Heart left ventricle (tissue), 16 donors: ENCODE measurements around the gene SOX8. TPM values are rescaled to one million over a fixed set of nuclear protein-coding genes. Genes with fewer than 3 reads are reported as not detected.

ENCODE experiments used
- ATAC-seq, 4 donors: fragments of 200-7000 bp; cut with Tn5 transposase; one replicate each; pipeline ENCODE4 v1.9.1; 2020 to 2022; ENCODE audit warnings: moderate library complexity in 4 of 4, mild to moderate bottlenecking in 3 of 4, moderate number of reproducible peaks in 1 of 4
- DNase-seq, 5 donors: peaks; one replicate each; pipeline ENCODE4 v3.0.0-alpha.2; 2020
- H3K27ac ChIP-seq, 12 donors: fragments of 200-600 bp; sonication (generic) in 4 of 12; one replicate each; pipeline versions ENCODE4 v1.5.0 to v1.8.0; 2016 to 2022; ENCODE audit warnings: mild to moderate bottlenecking in 2 of 12
- H3K27me3 ChIP-seq, 9 donors: fragments of 200-600 bp; sonication (generic) in 2 of 9; one replicate each; pipeline versions ENCODE4 v1.5.1 to v1.8.0; 2016 to 2022; ENCODE audit warnings: mild to moderate bottlenecking in 3 of 9
- H3K36me3 ChIP-seq, 9 donors: fragments of 200-600 bp; sonication (generic) in 2 of 9; one replicate each; pipeline versions ENCODE4 v1.5.0 to v1.8.0; 2018 to 2022; ENCODE audit warnings: mild to moderate bottlenecking in 2 of 9
- H3K4me1 ChIP-seq, 12 donors: fragments of 200-600 bp; sonication (generic) in 4 of 12; one replicate each; pipeline versions ENCODE4 v1.5.0 to v1.8.0; 2016 to 2022; ENCODE audit warnings: mild to moderate bottlenecking in 3 of 12
- H3K4me3 ChIP-seq, 12 donors: fragments of 200-600 bp; sonication (generic) in 4 of 12; one replicate each; pipeline versions ENCODE4 v1.5.0 to v1.8.0; 2017 to 2022; ENCODE audit warnings: mild to moderate bottlenecking in 9 of 12, moderate library complexity in 4 of 12
- H3K9me3 ChIP-seq, 12 donors: fragments of 200-600 bp; sonication (generic) in 4 of 12; one replicate each; pipeline versions ENCODE4 v1.5.0 to v1.8.0; 2016 to 2022; ENCODE audit warnings: mild to moderate bottlenecking in 1 of 12
- POLR2A ChIP-seq, 2 donors: fragments of 450-650 bp; IDR thresholded peaks; one replicate each; pipeline ENCODE4 v1.6.1; 2017; ENCODE audit warnings: antibody characterized with exemption in 2 of 2, mild to moderate bottlenecking in 2 of 2, moderate library complexity in 2 of 2
- WGBS, 4 donors: extraction: QIAGEN DNeasy Blood & Tissue Kit in 2 of 4; methylation state at CpG; one replicate each; pipeline versions ENCODE4 v1.1.5 to v1.1.7; 2013 to 2018; 5-methylcytosine and 5-hydroxymethylcytosine counted together
- intact Hi-C, 10 donors: fragments of 100-400 bp; cut with DNase I; formaldehyde crosslinking; loops; one replicate each; pipeline versions ENCODE4 v1.11.1 to v1.14.2; 2022
- polyA plus RNA-seq, 2 donors: library from polyadenylated mRNA; stranded (reverse); fragments of 200-250 nt; gene quantifications; one replicate each; pipeline ENCODE4 v1.2.3, GENCODE V29; 2013
- total RNA-seq, 9 donors: library from RNA; depleted of rRNA in 2 of 9; stranded (reverse); fragments of >200 nt in 2 of 9; fragmentation: NEBNext Ultra II Directional in 3 of 9; extraction: Animal tissue kit (Norgen Biotek cat#: 25700) in 3 of 9; gene quantifications; one replicate each; pipeline versions ENCODE4 v1.1.0 to v1.2.4, GENCODE V29; 2016 to 2023
- TF ChIP-seq, protein P1 (sequence below), 12 donors: fragments of 200-600 bp; sonication (generic) in 4 of 12; IDR thresholded peaks; one replicate each; pipeline versions ENCODE4 v1.5.0 to v1.8.0; 2018 to 2022; ENCODE audit warnings: antibody characterized with exemption in 12 of 12, mild to moderate bottlenecking in 5 of 12
- donor health status: ischemic (EF 13 %, LVEDD 7.1; RV severe dilation, severe dysfunction).
- donor health status: healthy with polysubstance abuse.
- donor health status: DM: no; HTN: yes; CAD: no.
- donor health status: DM: no; HTN: no; CAD: no.
- donor health status: ischemic (EF 25% LVEDD 6.9; RV normal size, moderate dysfunction).
- donor health status: ischemic (EF 25% LVEDD 5.7; RV mildly dilated, moderate dysfunction).
- donor health status: healthy.
- donor health status: DM: yes; HTN: yes; CAD: no.
- donor health status: ischemic (EF 35%, LVEDD 5.7; RV mildly dilated, moderate dysfunction).
- donor health status: nonischemic (EF 11% LVEDD 7.7; RV severe dilation, severe dysfunction).
- donor health status: DM: yes; HTN: yes; CAD: no.
- donor health status: PGD.
- donor health status: ischemic (EF 29% LVEDD 5.4; RV normal size, mild dysfunction).
- donor health status: nonischemic (EF 23%, LVEDD 6.1; RV moderate dilation, normal function).

Gene SOX8
- total and polyA plus RNA-seq, 11 donors: 0.44 to 1.3 (median 0.77) TPM

DNA sequence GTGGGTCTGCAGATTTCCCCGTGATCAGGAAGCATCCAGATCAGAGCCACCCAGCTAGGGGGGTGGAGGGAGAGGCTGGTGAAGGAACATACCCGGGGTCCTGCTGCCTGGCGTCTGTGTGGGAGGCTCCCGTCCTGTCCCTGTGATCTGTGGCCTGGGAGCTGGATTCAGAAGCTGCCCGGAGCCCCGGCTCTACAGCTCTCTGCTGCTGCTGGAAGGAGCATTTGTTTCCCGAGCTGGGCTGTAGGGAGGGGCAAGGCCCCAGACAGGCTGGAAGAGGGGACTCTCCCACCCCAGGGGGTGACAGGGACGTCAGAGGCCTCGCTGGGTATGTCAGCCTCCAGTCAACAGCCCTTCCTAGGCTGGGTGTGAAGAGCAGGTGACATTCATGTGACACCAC, 10.2 kb downstream of the SOX8 start:
- 42 to 62% (median 47%) methylated on average over 3 to 9 of the region's 9 CpGs for WGBS, 4 donors
- Histone ChIP-seq H3K4me1 (peaks cover 0 to 4% (median 0%) of the 10 kb centered on the region in 12 donors), H3K27me3 (peaks cover 0 to 28% (median 4%) of the 10 kb centered on the region in 9 donors), H3K27ac (no peak overlapping the region), H3K36me3 (no peaks in the 10 kb centered on the region), H3K4me3 (no peak overlapping the region), H3K9me3 (peaks cover 0 to 23% (median 17%) of the 10 kb centered on the region in 12 donors)
- TF ChIP-seq, protein P1, sequence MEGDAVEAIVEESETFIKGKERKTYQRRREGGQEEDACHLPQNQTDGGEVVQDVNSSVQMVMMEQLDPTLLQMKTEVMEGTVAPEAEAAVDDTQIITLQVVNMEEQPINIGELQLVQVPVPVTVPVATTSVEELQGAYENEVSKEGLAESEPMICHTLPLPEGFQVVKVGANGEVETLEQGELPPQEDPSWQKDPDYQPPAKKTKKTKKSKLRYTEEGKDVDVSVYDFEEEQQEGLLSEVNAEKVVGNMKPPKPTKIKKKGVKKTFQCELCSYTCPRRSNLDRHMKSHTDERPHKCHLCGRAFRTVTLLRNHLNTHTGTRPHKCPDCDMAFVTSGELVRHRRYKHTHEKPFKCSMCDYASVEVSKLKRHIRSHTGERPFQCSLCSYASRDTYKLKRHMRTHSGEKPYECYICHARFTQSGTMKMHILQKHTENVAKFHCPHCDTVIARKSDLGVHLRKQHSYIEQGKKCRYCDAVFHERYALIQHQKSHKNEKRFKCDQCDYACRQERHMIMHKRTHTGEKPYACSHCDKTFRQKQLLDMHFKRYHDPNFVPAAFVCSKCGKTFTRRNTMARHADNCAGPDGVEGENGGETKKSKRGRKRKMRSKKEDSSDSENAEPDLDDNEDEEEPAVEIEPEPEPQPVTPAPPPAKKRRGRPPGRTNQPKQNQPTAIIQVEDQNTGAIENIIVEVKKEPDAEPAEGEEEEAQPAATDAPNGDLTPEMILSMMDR (IDR thresholded peaks at IDR 0.05): no peak
- TF ChIP-seq POLR2A (IDR thresholded peaks at IDR 0.05): no peak
- DNase-seq (no peak), ATAC-seq (no peak)
- intact Hi-C loops: no loop called here

DNA sequence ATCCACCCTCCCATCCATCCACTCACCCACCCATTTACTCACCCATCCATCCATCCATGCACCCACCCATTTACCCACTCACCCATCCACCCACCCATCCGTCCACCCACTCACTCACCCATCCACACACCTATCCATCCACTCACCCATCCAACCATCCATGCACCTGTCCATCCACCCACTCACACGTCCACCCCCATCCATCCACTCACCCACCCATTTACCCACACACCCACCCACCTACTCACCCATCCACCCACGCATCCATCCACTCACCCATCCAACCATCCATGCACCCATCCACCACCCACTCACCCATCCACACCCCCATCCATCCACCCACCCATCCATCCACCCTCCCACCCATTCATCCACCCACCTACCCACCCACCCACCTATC, 12.2 kb downstream of the SOX8 start:
- intact Hi-C loops: no loop called here
- WGBS, 4 donors: 82 to 88% (median 85%) methylated on average over 3 of the region's 3 CpGs

DNA sequence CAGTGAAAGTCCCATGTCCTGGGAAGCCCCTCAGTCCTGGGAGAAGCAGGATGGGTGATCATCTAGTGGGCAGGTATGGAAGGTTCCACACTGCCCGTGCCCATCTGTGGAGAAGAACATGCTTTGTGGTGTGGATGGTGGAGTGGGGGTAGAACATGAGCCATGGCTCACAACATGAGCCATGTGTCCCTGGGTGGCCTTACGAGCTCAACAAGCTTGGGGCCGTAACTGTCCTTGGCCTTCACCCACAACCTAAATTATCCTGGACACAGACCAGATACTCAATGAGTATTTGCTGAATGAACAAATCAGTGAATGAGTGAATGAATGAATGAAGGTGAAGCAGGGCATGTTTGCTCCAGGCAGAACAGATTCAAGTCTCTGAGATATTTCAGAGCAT, 13.5 kb downstream of the SOX8 start:
- no peaks in the 10 kb centered on the region for H3K36me3 ChIP-seq
- ATAC-seq: no peak
- H3K9me3 ChIP-seq: peaks cover 0 to 23% (median 17%) of the 10 kb centered on the region in 12 donors
- H3K4me1 ChIP-seq: peaks cover 0 to 8% (median 0%) of the 10 kb centered on the region in 12 donors
- intact Hi-C loops: no loop called here
- no peak overlapping the region for H3K4me3 ChIP-seq
- TF ChIP-seq POLR2A (IDR thresholded peaks at IDR 0.05): no peak
- TF ChIP-seq, protein P1 (IDR thresholded peaks at IDR 0.05): no peak
- no peak for DNase-seq
- no peak overlapping the region for H3K27ac ChIP-seq
- peaks cover 0 to 24% (median 6%) of the 10 kb centered on the region in 9 donors for H3K27me3 ChIP-seq
- 82 to 90% (median 87%) methylated on average over 2 to 3 of the region's 3 CpGs for WGBS, 4 donors

More for the DNA sequence above, 12.2 kb downstream of the SOX8 start:
- Histone ChIP-seq H3K27me3 (peaks cover 0 to 28% (median 6%) of the 10 kb centered on the region in 9 donors), H3K36me3 (no peaks in the 10 kb centered on the region), H3K27ac (no peak overlapping the region), H3K4me1 (peaks cover 0 to 8% (median 1%) of the 10 kb centered on the region in 12 donors), H3K9me3 (peaks cover 0 to 23% (median 17%) of the 10 kb centered on the region in 12 donors), H3K4me3 (no peak overlapping the region)
- DNase-seq: no peak
- no peak for ATAC-seq
- no peak for TF ChIP-seq POLR2A (IDR thresholded peaks at IDR 0.05)
- TF ChIP-seq, protein P1 (IDR thresholded peaks at IDR 0.05): no peak

DNA sequence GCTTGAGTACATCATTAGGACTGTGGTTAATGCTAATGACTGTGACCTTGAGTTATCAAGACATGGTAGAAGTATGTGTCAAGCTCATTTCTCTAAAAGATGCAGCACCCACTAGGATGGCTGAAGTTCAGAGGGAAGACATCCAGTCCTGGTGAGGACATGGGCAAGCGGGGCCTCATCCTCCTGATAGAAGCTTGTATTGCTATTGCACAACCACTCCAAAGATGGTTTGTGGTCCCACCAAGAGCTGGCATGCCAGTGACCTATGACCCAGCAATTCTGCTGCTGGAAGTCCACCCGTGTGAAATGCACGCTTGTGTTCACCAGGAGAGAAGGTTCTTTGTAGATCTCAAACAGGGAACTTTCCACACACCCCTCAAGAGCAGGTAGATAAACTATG, 14.2 kb downstream of the SOX8 start:
- DNase-seq: no peak
- H3K27me3 ChIP-seq: peaks cover 0 to 29% (median 6%) of the 10 kb centered on the region in 9 donors
- H3K27ac ChIP-seq: no peak overlapping the region
- intact Hi-C loops: no loop called here
- H3K4me1 ChIP-seq: peaks cover 0 to 8% (median 0%) of the 10 kb centered on the region in 12 donors
- TF ChIP-seq POLR2A (IDR thresholded peaks at IDR 0.05): no peak
- TF ChIP-seq, protein P1 (IDR thresholded peaks at IDR 0.05): no peak
- no peaks in the 10 kb centered on the region for H3K36me3 ChIP-seq
- no peak for ATAC-seq
- no peak overlapping the region for H3K4me3 ChIP-seq
- peaks cover 0 to 23% (median 17%) of the 10 kb centered on the region in 12 donors for H3K9me3 ChIP-seq
- 63 to 97% (median 93%) methylated on average over 3 of the region's 3 CpGs for WGBS, 4 donors
